HG03064 (cell line): Measurements from ENCODE around the gene CCDC66.

ENCODE experiments used
- ATAC-seq: cut with Tn5 transposase; IDR thresholded peaks from one replicate; pipeline ENCODE4 v1.9.1; 2021; ENCODE audit warnings: low read depth; ENCODE audit not compliant: unreplicated experiment

CCDC66 gene

GRCh38 chr3:56620371-56620770, 63.4 kb downstream of the CCDC66 start:
- ATAC-seq: no peak

- ATAC-seq: no peak
These were observed 64.7 kb downstream of the CCDC66 start for GRCh38 chr3:56621681-56622080.

DNA sequence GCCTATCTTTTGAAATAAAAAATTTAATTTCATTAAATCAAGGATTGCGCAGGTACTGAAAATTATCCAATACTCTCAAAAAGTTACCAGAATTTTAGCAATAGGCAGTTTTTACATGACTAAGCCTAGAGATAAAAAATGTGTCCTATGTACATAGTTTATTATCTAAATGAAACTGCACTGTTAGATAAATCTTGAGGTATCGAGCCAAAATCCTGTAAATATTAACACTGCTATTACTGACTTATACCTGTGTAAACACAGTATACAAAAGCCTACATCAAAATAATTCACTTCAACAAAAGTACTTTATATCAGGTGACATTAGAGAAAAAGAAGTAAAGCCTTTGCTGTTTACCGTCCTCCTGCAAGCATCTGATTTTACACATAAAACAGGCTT, 65.4 kb downstream of the CCDC66 start:
- ATAC-seq: no peak

GRCh38 chr3:56624725-56625124, 67.8 kb downstream of the CCDC66 start:
- no peak for ATAC-seq

- peak; percentile 62 for ATAC-seq
These were observed 72.1 kb downstream of the CCDC66 start for GRCh38 chr3:56629047-56629446.

GRCh38 chr3:56629451-56629850, 72.5 kb downstream of the CCDC66 start:
- no peak for ATAC-seq

DNA sequence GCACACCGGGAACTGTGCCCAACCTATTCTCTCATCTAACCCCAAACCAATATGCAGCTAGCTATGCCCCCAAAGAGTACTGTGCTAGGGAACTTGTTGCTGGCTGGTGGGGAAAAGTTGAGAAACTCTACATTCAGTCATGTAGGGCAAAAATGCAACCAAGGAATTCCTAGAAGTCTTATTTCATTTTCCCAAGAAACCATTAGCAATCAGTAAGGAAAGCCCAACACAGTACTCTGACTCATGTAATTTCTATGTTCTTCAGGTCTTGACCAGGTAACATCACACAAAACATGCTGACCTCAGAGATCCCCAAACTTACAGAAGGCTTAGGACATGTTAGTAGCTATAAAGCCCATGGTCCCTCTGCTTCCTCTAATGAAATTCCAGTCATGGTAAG, 74.0 kb downstream of the CCDC66 start:
- ATAC-seq: no peak

DNA sequence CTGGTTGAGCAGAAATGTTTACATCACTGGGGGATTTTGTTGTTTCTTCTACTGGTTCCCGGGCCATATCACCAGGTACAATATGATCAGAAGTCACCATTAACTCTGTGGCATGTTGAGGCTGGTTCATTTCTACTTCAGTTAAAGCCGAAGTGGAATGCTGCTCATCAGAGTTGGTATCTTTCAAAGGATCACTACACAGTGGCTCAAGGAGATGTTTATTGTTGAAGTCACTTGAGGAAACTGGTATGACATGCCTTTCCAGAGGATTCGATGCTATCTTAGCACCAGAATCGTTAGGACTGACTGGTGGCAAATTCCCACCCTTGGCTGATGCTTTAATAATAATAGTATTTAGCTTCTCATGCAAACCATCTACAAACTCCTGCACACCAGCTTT, 76.2 kb downstream of the CCDC66 start:
- no peak for ATAC-seq

GRCh38 chr3:56633602-56634535, 76.9 kb downstream of the CCDC66 start:
- ATAC-seq: no peak

DNA sequence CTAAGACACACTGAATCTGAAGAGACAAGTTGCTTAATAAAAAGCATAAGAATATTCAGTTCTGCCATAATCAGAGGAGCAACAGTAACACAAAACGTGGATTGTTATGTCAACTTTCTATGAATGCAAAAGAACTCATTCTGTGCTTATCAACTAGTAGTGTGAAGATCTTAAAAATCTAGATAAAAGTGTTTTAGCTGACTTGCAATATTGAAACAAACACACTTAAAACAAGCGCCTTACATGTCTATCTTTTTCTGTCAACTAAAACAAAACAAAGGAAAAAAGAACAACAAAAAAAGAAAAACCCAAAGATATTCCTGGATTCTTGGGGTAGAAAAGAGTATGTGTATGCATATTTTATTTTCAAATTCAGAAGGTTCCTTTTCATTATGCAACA, 88.4 kb downstream of the CCDC66 start:
- ATAC-seq: no peak

- no peak for ATAC-seq
These were observed 97.5 kb downstream of the CCDC66 start for GRCh38 chr3:56654460-56654859.

DNA sequence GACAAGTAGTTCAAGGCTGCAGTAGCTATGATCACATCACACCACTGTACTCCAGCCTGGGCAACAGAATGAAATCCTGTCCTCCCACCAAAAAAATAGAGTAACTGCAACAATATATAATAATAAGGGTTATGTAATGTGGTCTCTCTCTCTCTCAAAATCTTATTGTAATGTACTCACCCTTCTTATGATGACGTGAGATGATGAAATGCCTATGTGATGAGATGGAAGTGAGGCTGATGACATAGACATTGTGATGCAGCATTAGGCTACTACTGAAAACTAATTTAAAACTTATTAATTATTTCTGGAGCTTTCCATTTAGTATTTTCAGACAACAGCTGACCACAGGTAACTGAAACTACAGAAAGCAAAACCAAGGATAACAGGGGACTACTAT, 98.7 kb downstream of the CCDC66 start:
- ATAC-seq: no peak

GRCh38 chr3:56664823-56665222, 107.8 kb downstream of the CCDC66 start:
- ATAC-seq: no peak

DNA sequence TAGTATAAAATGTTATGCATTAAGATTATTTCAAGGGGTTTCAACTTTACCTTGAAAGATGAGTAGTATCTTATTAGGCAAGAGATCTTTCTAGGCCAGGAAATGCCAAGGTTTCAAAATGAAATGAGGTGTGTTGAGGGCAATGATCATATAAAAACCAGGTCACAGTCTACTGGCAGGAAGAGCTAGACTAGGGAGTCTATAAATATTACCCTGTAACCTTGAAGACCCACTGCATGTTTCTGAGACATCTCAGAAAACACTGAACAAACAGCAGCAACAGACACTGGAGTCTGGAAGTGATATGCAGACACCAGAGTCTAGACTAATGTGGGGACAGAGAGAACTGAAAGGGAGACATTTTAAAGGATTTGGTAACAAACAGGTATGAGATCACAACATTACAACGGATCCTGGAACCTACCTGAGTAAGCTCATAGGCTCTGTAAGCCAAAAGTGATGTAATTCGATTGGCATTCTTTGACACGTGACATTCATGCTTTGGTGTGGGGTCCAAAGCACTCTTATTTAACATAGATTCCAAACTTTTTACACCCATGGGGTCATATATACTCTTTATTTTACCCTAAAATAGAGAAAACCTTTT, 111.1 kb downstream of the CCDC66 start:
- ATAC-seq: no peak
